GM23338 (cell line): ENCODE data around the gene FOXD1. TPM values are rescaled to one million over a fixed set of nuclear protein-coding genes. Genes with fewer than 3 reads are reported as not detected.

Experiments
- ATAC-seq: fragments of 200-7000 bp; cut with Tn5 transposase; 3 replicates; pipeline ENCODE4 v1.9.1; 2020
- DNase-seq: peaks from one replicate; pipeline ENCODE4 v3.0.0-alpha.2; 2015; ENCODE audit warnings: low spot score
- H2AFZ ChIP-seq: fragments of 200-600 bp; sonication (generic); 2 replicates; pipeline ENCODE4 v1.8.0; 2016; ENCODE audit warnings: antibody characterized with exemption, mild to moderate bottlenecking, moderate library complexity
- H3F3A ChIP-seq: fragments of 200-600 bp; sonication (generic); replicated peaks from 2 replicates; pipeline ENCODE4 v1.8.0; 2017; ENCODE audit warnings: antibody characterized with exemption, mixed run types, low read depth
- H3K27ac ChIP-seq: fragments of 200-600 bp; sonication (generic); 2 replicates; pipeline ENCODE4 v1.6.1; 2016; ENCODE audit warnings: low read depth
- H3K27me3 ChIP-seq: fragments of 200-600 bp; sonication (generic); 2 replicates; pipeline ENCODE4 v1.8.0; 2016; ENCODE audit warnings: mild to moderate bottlenecking, mixed run types, moderate library complexity; ENCODE audit not compliant: insufficient read depth
- H3K36me3 ChIP-seq: fragments of 200-600 bp; sonication (generic); 2 replicates; pipeline ENCODE4 v1.8.0; 2016; ENCODE audit warnings: mild to moderate bottlenecking; ENCODE audit not compliant: insufficient read depth
- H3K4me1 ChIP-seq: fragments of 200-600 bp; sonication (generic); 2 replicates; pipeline ENCODE4 v1.8.0; 2016; ENCODE audit warnings: mild to moderate bottlenecking, moderate library complexity; ENCODE audit not compliant: insufficient read depth
- H3K4me2 ChIP-seq: fragments of 200-600 bp; sonication (generic); 2 replicates; pipeline ENCODE4 v1.7.1; 2017; ENCODE audit warnings: mixed run types
- H3K4me3 ChIP-seq: fragments of 200-600 bp; sonication (generic); 2 replicates; pipeline ENCODE4 v1.6.1; 2016; ENCODE audit warnings: mixed run types
- H3K79me2 ChIP-seq: fragments of 200-600 bp; sonication (generic); replicated peaks from 2 replicates; pipeline ENCODE4 v1.8.0; 2017; ENCODE audit warnings: mild to moderate bottlenecking; ENCODE audit not compliant: insufficient read depth
- H3K9me2 ChIP-seq: fragments of 200-600 bp; sonication (generic); 2 replicates; pipeline ENCODE4 v1.8.0; 2017; ENCODE audit not compliant: insufficient read depth
- H4K20me1 ChIP-seq: fragments of 200-600 bp; sonication (generic); replicated peaks from 2 replicates; pipeline ENCODE4 v1.8.0; 2017; ENCODE audit warnings: mild to moderate bottlenecking; ENCODE audit not compliant: insufficient read depth
- H3K27ac Mint-ChIP-seq: 2 replicates; pipeline ENCODE4 v1.8.0; 2020; ENCODE audit warnings: inconsistent platforms, mild to moderate bottlenecking, moderate library complexity, mixed read lengths
- H3K27me3 Mint-ChIP-seq: 3 replicates; pipeline ENCODE4 v1.8.0; 2022; ENCODE audit warnings: low read depth, mild to moderate bottlenecking, moderate library complexity, mixed read lengths, inconsistent platforms; ENCODE audit not compliant: insufficient read depth, poor library complexity
- H3K36me3 Mint-ChIP-seq: 3 replicates; pipeline ENCODE4 v1.8.0; 2021; ENCODE audit warnings: low read depth, mild to moderate bottlenecking, inconsistent platforms, moderate library complexity, mixed read lengths
- H3K4me1 Mint-ChIP-seq: 3 replicates; pipeline ENCODE4 v1.8.0; 2020; ENCODE audit warnings: mild to moderate bottlenecking, inconsistent platforms, mixed read lengths
- H3K4me3 Mint-ChIP-seq: 3 replicates; pipeline ENCODE4 v1.8.0; 2021; ENCODE audit warnings: moderate library complexity, mild to moderate bottlenecking, inconsistent platforms, mixed read lengths
- H3K9me3 Mint-ChIP-seq: 3 replicates; pipeline ENCODE4 v1.8.0; 2020; ENCODE audit warnings: moderate library complexity, mild to moderate bottlenecking, inconsistent platforms, mixed read lengths
- CREB1 ChIP-seq: fragments of 250-450 bp; sonication (Bioruptor Pico); IDR thresholded peaks from 2 replicates; pipeline ENCODE4 v1.5.0; 2020; ENCODE audit warnings: low read depth, mild to moderate bottlenecking, moderate library complexity
- CTCF ChIP-seq, 2 experiments: fragments of 200-600 bp in 1 of 2; sonication (generic) in 1 of 2; conservative IDR thresholded peaks; 2 replicates each; pipeline versions ENCODE4 v1.5.1 to v1.6.1; 2016 to 2017; ENCODE audit warnings: antibody characterized with exemption in 2 of 2, low read depth in 2 of 2, mild to moderate bottlenecking in 2 of 2, moderate library complexity in 1 of 2
- ETS1 ChIP-seq: IDR thresholded peaks from 2 replicates; pipeline ENCODE4 v1.6.1; 2016; ENCODE audit warnings: antibody characterized with exemption
- EZH2 ChIP-seq: fragments of 200-600 bp; sonication (generic); IDR thresholded peaks from one replicate; pipeline ENCODE4 v1.8.0; 2017; ENCODE audit warnings: antibody characterized with exemption, mild to moderate bottlenecking, low read depth; ENCODE audit not compliant: unreplicated experiment
- EZH2phosphoT487 ChIP-seq: fragments of 200-600 bp; sonication (generic); IDR thresholded peaks from one replicate; pipeline ENCODE4 v1.8.1; 2018; ENCODE audit warnings: antibody characterized with exemption; ENCODE audit not compliant: unreplicated experiment
- JUNB ChIP-seq: IDR thresholded peaks from one replicate; pipeline ENCODE4 v1.6.1; 2016; ENCODE audit warnings: antibody characterized with exemption; ENCODE audit not compliant: unreplicated experiment
- NANOG ChIP-seq: IDR thresholded peaks from 2 replicates; pipeline ENCODE4 v1.6.1; 2016; ENCODE audit warnings: antibody characterized with exemption, borderline replicate concordance
- POLR2AphosphoS5 ChIP-seq: IDR thresholded peaks from 2 replicates; pipeline ENCODE4 v1.6.1; 2016; ENCODE audit warnings: antibody characterized with exemption, low read depth
- REST ChIP-seq: IDR thresholded peaks from one replicate; pipeline ENCODE4 v1.6.1; 2018; ENCODE audit warnings: antibody characterized with exemption; ENCODE audit not compliant: unreplicated experiment
- STAT1 ChIP-seq: IDR thresholded peaks from one replicate; pipeline ENCODE4 v1.6.1; 2016; ENCODE audit warnings: antibody characterized with exemption; ENCODE audit not compliant: unreplicated experiment
- ZNF114 ChIP-seq: fragments of 250-450 bp; sonication (Bioruptor Pico); IDR thresholded peaks from 2 replicates; pipeline ENCODE4 v1.5.0; 2020; ENCODE audit warnings: mild to moderate bottlenecking, moderate library complexity
- ZNF331 ChIP-seq: fragments of 250-450 bp; sonication (Bioruptor Pico); IDR thresholded peaks from 2 replicates; pipeline ENCODE4 v1.5.0; 2020; ENCODE audit warnings: low read depth, mild to moderate bottlenecking, moderate library complexity
- ZNF462 ChIP-seq: fragments of 250-450 bp; sonication (Bioruptor Pico); IDR thresholded peaks from 2 replicates; pipeline ENCODE4 v1.5.0; 2020; ENCODE audit warnings: mild to moderate bottlenecking, moderate library complexity
- polyA plus RNA-seq: library from polyadenylated mRNA; unstranded; fragments of >200 nt; fragmentation: Nextera tagmentation; extraction: Ambion mirVana; gene quantifications from 2 replicates; pipeline ENCODE4 v1.2.1, GENCODE V29; 2016
- total RNA-seq: library from RNA; depleted of rRNA; stranded (reverse); fragments of >200 nt; shearing (Covaris generic); gene quantifications from 2 replicates; pipeline ENCODE4 v1.2.3, GENCODE V29; 2014

Gene FOXD1
- total and polyA plus RNA-seq, 2 experiments from 2014 or later = 0.42 TPM; not detected in 1

GRCh38 chr5:73488806-73489205, 40.2 kb upstream of the FOXD1 start:
- Histone ChIP-seq H3K4me2 (peak overlapping the region; percentile 35; the same call in 1 of the 2 replicates), H3K9me2 (0 out of 2 replicates have a peak, but pooled peaks cover 5% of the 10 kb centered on the region), H3K4me3 (no peak overlapping the region), H3K27me3 (no peaks in the 10 kb centered on the region), H3K4me1 (peaks cover 23% of the 10 kb centered on the region), H3K27ac (peak overlapping the region; percentile 95), H4K20me1 (no peaks in the 10 kb centered on the region), H3K36me3 (no peaks in the 10 kb centered on the region), H2AFZ (peak overlapping the region; percentile 40; the same call in 1 of the 2 replicates), H3K79me2 (no peaks in the 10 kb centered on the region), H3F3A (peaks cover 6% of the 10 kb centered on the region; the same call in 1 of the 2 replicates)
- ATAC-seq = no peak
- TF ChIP-seq REST (no peak), EZH2 (no peak), ZNF331 (CRISPR knock-in tag) (no peak), CTCF (conservative IDR thresholded peaks at IDR 0.05; ENCODE audit: low read depth in 2 of 2) (no peak), EZH2phosphoT487 (no peak), ZNF114 (CRISPR knock-in tag) (no peak), ZNF462 (CRISPR knock-in tag) (no peak), POLR2AphosphoS5 (no peak), NANOG (no peak), ETS1 (no peak), JUNB (no peak), STAT1 (no peak), CREB1 (no peak)
- peak overlapping the region; percentile 98 for H3K27ac Mint-ChIP-seq
- peaks cover 3% of the 10 kb centered on the region; the same call in 2 of the 3 replicates for H3K36me3 Mint-ChIP-seq
- peaks cover 6% of the 10 kb centered on the region for H3K27me3 Mint-ChIP-seq
- H3K9me3 Mint-ChIP-seq = no peaks in the 10 kb centered on the region; the same call in 2 of the 3 replicates
- peaks cover 59% of the 10 kb centered on the region for H3K4me1 Mint-ChIP-seq
- DNase-seq = no peak
- no peak overlapping the region; the same call in 2 of the 3 replicates for H3K4me3 Mint-ChIP-seq
